Tibial nerve (tissue), 4 donors: ENCODE results near the gene FAM53C. TPM values are rescaled to one million over a fixed set of nuclear protein-coding genes. Genes with fewer than 3 reads are reported as not detected.

Experiments
- DNase-seq, 2 donors: peaks; one replicate each; pipeline ENCODE4 v3.0.0-alpha.2; 2019; ENCODE audit warnings: low spot score in 2 of 2
- H3K27ac ChIP-seq, 4 donors: fragments of 200-600 bp; sonication (generic) in 3 of 4; one replicate each; pipeline ENCODE4 v1.5.1; 2017 to 2019; ENCODE audit warnings: mild to moderate bottlenecking in 1 of 4
- H3K27me3 ChIP-seq, 2 donors: fragments of 200-600 bp; sonication (generic) in 1 of 2; one replicate each; pipeline versions ENCODE4 v1.5.1 to v1.6.0; 2017 to 2019
- H3K36me3 ChIP-seq, 3 donors: fragments of 200-600 bp; sonication (generic); one replicate each; pipeline ENCODE4 v1.5.1; 2018 to 2019
- H3K4me1 ChIP-seq, 4 donors: fragments of 200-600 bp; sonication (generic) in 3 of 4; one replicate each; pipeline ENCODE4 v1.5.1; 2017 to 2019
- H3K4me3 ChIP-seq, 4 donors: fragments of 200-600 bp; sonication (generic) in 3 of 4; one replicate each; pipeline ENCODE4 v1.5.1; 2017 to 2019; ENCODE audit warnings: mild to moderate bottlenecking in 1 of 4, moderate library complexity in 1 of 4
- H3K9me3 ChIP-seq, 4 donors: fragments of 200-600 bp; sonication (generic) in 3 of 4; one replicate each; pipeline ENCODE4 v1.5.1; 2017 to 2019
- CTCF ChIP-seq, 5 experiments: fragments of 200-600 bp in 3 of 5; fragments of 450-650 bp in 2 of 5; sonication (generic) in 3 of 5; IDR thresholded peaks; one replicate each; pipeline ENCODE4 v1.5.1; 2016 to 2019; ENCODE audit warnings: antibody characterized with exemption in 5 of 5, mild to moderate bottlenecking in 3 of 5, moderate library complexity in 2 of 5
- EP300 ChIP-seq, 2 donors: sonication (generic); formaldehyde crosslinking; IDR thresholded peaks; one replicate each; pipeline ENCODE4 v1.6.1; 2017; ENCODE audit warnings: antibody characterized with exemption in 2 of 2, mild to moderate bottlenecking in 1 of 2
- POLR2A ChIP-seq, 2 donors: fragments of 450-650 bp; IDR thresholded peaks; one replicate each; pipeline ENCODE4 v1.6.1; 2017; ENCODE audit warnings: antibody characterized with exemption in 2 of 2, mild to moderate bottlenecking in 2 of 2, moderate library complexity in 2 of 2
- WGBS, 2 donors: methylation state at CpG; one replicate each; pipeline ENCODE4 v1.1.5; 2018; 5-methylcytosine and 5-hydroxymethylcytosine counted together
- total RNA-seq, 4 donors: library from RNA; depleted of rRNA; stranded (reverse); fragments of >200 nt; gene quantifications; one replicate each; pipeline ENCODE4 v1.1.0, GENCODE V29; 2016

The FAM53C gene
- total RNA-seq, 4 donors from 2014 or later, result 15.5 to 39.1 (median 21.6) TPM

GRCh38 chr5:138372225-138372624 lies 34.2 kb downstream of the FAM53C start:
- DNase-seq, result no peak
- Histone ChIP-seq H3K27me3 (no peaks in the 10 kb centered on the region), H3K36me3 (peaks cover 0 to 49% (median 3%) of the 10 kb centered on the region in 3 donors), H3K27ac (no peak overlapping the region), H3K4me3 (no peak overlapping the region), H3K9me3 (no peaks in the 10 kb centered on the region), H3K4me1 (peaks cover 0 to 63% (median 8%) of the 10 kb centered on the region in 4 donors)
- WGBS, 2 donors, result 71 to 73% methylated on average over 1 of the region's 1 CpG
- no peak for TF ChIP-seq CTCF (IDR thresholded peaks at IDR 0.05)
- TF ChIP-seq EP300 (IDR thresholded peaks at IDR 0.05), result no peak
- TF ChIP-seq POLR2A (IDR thresholded peaks at IDR 0.05), result no peak

GRCh38 chr5:138372653-138373052 lies 34.6 kb downstream of the FAM53C start:
- Histone ChIP-seq H3K27me3 (no peaks in the 10 kb centered on the region), H3K4me1 (peaks cover 0 to 58% (median 8%) of the 10 kb centered on the region in 4 donors), H3K4me3 (no peak overlapping the region), H3K36me3 (peaks cover 0 to 53% (median 3%) of the 10 kb centered on the region in 3 donors), H3K27ac (no peak overlapping the region), H3K9me3 (no peaks in the 10 kb centered on the region)
- no peak for DNase-seq
- 64 to 66% methylated on average over 5 of the region's 5 CpGs for WGBS, 2 donors
- TF ChIP-seq POLR2A (IDR thresholded peaks at IDR 0.05), result no peak
- TF ChIP-seq CTCF (IDR thresholded peaks at IDR 0.05), result no peak
- no peak for TF ChIP-seq EP300 (IDR thresholded peaks at IDR 0.05)

- WGBS, 2 donors, result 96 to 97% methylated on average over 8 of the region's 8 CpGs
- TF ChIP-seq CTCF (IDR thresholded peaks at IDR 0.05) (no peak), POLR2A (IDR thresholded peaks at IDR 0.05) (no peak), EP300 (IDR thresholded peaks at IDR 0.05) (no peak)
- no peaks in the 10 kb centered on the region for H3K4me1 ChIP-seq
- DNase-seq, result no peak
- no peaks in the 10 kb centered on the region for H3K27me3 ChIP-seq
- no peak overlapping the region for H3K27ac ChIP-seq
- H3K9me3 ChIP-seq, result no peaks in the 10 kb centered on the region
- H3K4me3 ChIP-seq, result no peak overlapping the region
- H3K36me3 ChIP-seq, result peaks cover 2 to 95% (median 32%) of the 10 kb centered on the region in 3 donors
Measured at GRCh38 chr5:138382347-138382746, 44.3 kb downstream of the FAM53C start.

GRCh38 chr5:138385660-138386059 lies 47.6 kb downstream of the FAM53C start:
- H3K4me3 ChIP-seq, result no peak overlapping the region
- WGBS, 2 donors, result 50 to 55% methylated on average over 1 of the region's 1 CpG
- H3K36me3 ChIP-seq, result peaks cover 2 to 86% (median 24%) of the 10 kb centered on the region in 3 donors
- no peaks in the 10 kb centered on the region for H3K27me3 ChIP-seq
- H3K4me1 ChIP-seq, result no peaks in the 10 kb centered on the region
- TF ChIP-seq CTCF (IDR thresholded peaks at IDR 0.05) (no peak), EP300 (IDR thresholded peaks at IDR 0.05) (no peak), POLR2A (IDR thresholded peaks at IDR 0.05) (no peak)
- no peak for DNase-seq
- H3K9me3 ChIP-seq, result no peaks in the 10 kb centered on the region
- no peak overlapping the region for H3K27ac ChIP-seq

GRCh38 chr5:138386290-138386689 lies 48.2 kb downstream of the FAM53C start:
- no peak for DNase-seq
- Histone ChIP-seq H3K27me3 (no peaks in the 10 kb centered on the region), H3K36me3 (peaks cover 2 to 86% (median 24%) of the 10 kb centered on the region in 3 donors), H3K27ac (no peak overlapping the region), H3K9me3 (no peaks in the 10 kb centered on the region), H3K4me3 (no peak overlapping the region), H3K4me1 (no peaks in the 10 kb centered on the region)
- WGBS, 2 donors, result 92 to 93% methylated on average over 10 of the region's 10 CpGs
- no peak for TF ChIP-seq EP300 (IDR thresholded peaks at IDR 0.05)
- TF ChIP-seq CTCF (IDR thresholded peaks at IDR 0.05), result no peak
- TF ChIP-seq POLR2A (IDR thresholded peaks at IDR 0.05), result no peak
